HG03571 (cell line): ENCODE data around the gene PRTG.
"Not testable (repeated sequence)": the region's sequence is repeated elsewhere in the genome, so short reads cannot be mapped to it uniquely, and the experiment has no call there.

Experiments
- ATAC-seq: cut with Tn5 transposase; IDR thresholded peaks from one replicate; pipeline ENCODE4 v1.9.1; 2021; ENCODE audit not compliant: unreplicated experiment

The PRTG gene

DNA sequence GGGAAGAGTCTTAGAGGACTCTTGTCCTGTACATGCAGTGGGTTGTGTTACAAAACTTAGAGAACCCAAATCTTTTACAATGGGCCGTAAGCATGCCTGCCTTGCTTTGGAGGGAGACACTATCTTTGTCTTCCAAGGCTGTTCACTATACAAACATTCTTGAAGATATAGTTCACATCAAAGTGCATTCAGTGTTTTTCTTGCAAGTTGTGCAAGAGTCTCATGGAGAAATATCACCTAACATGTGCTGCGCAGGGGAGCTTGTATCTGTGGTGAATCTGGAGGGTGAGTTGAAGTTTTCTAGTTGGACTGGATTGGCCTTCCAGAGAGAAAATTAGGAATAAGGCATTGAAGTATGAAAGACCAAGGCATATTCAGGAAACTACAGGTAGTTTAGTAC is 7.8 kb upstream of the PRTG start:
- no peak for ATAC-seq

DNA sequence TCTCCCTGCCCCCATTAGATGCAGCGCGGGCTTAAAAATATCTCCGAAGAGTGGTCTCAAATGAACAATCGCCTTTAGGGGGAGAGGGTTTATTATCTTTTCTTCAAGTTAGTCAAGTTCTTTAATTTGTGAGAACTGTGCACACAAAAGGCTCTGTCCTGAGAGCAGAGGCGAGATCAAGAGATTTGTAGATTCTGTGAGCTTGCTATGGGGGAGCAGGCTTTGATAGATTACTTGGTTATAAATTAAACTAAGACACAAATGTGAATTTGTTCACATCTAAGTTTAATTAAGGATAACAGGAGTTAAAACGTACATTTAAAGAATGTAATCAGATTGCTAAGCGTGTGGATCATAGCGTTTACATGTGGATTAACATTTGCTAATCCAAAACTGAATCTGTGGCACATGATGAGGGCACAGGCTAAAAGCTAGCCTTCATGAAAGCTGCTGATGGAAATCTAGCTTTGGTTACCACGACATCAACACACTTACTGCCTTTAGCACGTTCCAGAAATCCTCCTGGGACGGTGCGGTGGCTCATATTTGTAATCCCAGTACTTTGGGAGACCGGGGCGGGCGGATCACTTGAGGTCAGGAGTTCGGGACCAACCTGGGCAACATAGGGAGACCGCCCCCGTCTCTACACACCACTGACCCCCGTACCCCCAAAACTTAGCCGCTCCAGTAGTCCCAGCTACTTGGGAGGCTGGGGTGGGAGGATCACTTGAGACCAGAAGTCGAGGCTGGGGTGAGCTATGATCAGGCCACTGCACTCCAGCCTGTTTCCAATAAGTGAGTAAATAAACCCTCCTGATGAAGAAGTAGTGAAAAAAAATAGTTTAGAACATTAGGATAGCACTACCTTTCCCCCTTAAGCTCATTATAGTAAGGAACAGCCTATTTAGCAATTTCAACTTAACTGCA is 1.0 kb upstream of the PRTG start:
- no peak for ATAC-seq

- no peak for ATAC-seq
These were observed 440 bp downstream of the PRTG start for GRCh38 chr15:55742498-55742926.

DNA sequence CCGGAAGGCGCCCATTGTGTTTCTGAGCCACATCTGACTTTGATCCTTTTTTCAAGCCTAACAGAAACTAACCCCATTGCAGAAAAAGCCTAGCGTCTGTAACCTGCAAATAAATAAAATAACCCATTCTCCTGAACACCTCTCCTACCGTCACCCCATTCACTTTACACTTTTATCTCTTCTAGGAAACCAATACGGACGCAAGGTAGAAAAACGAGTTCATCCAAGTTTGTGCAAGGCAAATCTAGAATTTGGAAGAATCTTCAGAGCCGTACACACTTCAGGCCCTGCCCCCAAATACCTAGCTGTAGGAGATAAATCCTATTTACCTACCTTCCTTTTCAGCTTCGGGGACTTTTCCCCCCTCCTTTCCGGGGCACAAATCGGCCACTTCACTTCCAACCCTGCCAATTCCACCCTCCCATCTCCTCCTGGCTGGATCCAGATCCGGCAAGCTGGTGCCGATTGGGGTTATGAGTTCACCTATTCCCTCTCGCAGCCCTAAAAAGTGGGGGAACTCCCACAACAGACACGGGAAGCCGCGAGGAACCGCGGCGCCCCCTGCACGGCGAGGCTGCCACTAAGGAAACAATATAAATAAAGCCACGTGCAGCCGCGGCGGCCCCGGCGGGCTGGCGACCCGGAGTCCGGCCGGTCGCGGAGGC is 987 bp downstream of the PRTG start:
- ATAC-seq, result no peak

DNA sequence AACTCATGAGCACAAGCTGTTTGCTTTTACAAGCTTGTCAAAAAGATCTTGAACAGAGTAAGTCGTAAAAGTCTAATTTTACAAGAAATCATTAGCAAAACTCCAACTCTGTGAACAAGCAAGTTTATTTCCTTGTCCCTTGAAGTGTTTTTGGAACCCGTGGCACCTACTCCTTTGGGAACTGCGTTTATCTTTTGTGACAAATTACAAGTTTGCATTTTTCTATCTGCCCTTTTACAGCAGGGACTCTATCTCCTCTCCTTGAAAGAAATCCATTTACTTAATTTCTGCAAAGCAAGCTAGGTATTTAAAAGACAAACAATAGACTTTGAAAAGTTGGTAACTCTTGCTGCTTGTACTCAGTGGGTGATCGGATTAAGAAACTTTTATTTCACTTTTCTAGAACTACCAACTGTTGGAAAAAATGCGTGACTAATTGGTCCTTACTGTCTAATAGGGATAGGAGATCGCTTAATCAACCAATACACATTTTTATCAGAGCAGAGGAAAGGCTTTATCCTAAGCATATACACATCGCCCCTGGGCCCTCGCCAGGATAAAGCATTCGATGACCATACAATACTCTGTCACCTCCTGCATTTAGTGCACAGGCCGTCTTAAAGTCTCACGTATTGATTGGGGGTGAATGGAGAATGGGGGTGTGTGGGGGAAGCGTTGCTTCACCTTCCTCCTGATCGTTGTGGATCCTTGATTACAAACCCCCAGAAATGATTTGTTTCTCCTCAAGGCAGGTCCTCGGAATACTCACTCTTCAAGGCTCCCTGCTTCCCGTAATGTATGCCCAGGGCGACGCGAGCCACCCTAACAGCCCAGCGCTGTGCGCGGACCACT is 1.7 kb downstream of the PRTG start:
- ATAC-seq, result no peak

- ATAC-seq, result no peak
These were observed 2.5 kb downstream of the PRTG start for GRCh38 chr15:55740359-55740878.

- no peak for ATAC-seq
These were observed 3.3 kb downstream of the PRTG start for GRCh38 chr15:55739641-55740040.

- ATAC-seq, result no peak
These were observed 4.2 kb downstream of the PRTG start for GRCh38 chr15:55738715-55739114.

GRCh38 chr15:55737373-55737772 is 5.6 kb downstream of the PRTG start:
- ATAC-seq, result no peak

DNA sequence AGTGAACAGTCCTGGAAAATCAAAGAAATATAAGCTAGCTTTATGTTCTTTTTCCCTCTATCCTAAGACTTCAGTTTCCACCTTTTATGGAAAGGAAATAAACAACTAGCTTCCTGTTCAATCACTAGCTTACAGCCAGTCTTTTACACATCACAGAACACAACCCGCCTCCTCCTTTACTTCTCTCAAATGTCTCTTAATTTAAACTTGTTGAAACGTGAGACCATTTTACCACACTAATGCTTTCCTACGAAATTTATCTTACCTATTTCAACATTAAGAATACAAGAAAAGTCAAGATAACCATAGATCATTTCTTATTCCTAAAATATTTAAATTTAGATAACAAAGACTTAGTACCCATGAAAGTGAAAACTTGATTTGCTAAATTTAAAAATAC is 6.2 kb downstream of the PRTG start:
- no peak for ATAC-seq

DNA sequence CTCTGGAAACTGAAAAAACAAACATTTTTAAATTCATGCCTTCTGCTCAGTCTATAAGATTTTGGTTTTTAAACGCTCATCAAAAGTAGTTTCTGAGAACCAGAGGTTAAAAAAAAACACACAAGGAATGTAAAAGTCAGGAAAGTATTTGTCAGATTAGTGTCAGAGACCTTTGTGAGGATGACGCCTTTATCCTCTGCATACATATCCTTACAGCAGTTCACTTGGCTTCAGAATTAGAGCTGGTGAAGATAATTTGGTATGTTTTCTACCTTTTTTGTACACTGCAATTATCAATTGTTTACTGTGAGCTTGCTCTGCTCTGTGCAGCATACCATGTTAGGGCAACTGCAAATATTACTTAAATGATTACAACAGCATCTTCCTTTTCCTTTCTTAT is 8.3 kb downstream of the PRTG start:
- ATAC-seq, result no peak

GRCh38 chr15:55733461-55733860 is 9.5 kb downstream of the PRTG start:
- not testable (repeated sequence) for ATAC-seq

DNA sequence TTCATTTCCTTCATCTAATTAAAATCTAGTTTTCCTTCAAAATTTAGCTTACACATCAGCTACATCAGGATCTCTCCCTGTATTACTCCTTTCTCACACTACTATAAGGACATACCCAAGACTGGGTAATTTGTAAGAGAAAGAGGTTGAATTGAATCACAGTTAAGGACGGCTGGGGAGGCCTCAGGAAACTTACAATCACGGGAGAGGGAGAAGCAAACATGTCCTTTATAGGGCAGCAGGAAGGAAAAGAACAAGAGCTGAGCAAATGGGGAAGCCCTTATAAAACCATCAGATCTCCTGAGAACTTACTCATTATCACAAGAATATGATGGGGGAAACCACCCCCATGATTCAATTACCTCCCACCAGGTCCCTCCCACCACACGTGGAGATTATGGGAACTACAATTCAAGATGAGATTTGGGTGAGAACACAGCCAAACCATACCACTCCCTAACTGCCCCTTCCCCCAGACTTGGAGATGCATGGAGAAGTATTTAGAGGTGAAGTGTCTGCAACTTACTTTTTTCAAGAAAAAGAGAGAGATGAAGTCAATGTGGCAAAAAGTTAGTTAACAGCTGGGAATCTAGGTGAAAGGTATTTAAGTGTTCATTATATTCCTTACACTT is 21.3 kb downstream of the PRTG start:
- ATAC-seq, result no peak

- no peak for ATAC-seq
These were observed 27.4 kb downstream of the PRTG start for GRCh38 chr15:55715355-55716076.

DNA sequence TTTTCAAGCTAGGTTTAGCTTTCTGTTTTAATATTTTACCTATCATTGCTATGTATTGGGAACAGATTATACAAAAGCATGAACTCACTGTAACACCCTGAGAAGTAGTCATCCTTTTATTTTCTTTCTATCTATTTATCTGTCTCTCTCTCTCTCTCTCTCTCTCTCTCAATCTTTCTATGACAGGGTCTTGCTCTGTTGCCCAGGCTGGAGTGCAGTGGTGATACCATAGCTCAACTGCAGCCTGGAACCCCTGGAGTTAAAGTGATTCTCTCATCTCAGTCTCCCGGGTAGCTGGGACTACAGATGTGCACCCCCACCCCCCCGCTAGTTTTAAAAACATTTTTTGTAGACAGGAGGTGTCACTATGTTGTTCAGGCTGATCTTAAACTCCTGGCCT is 28.9 kb downstream of the PRTG start:
- no peak for ATAC-seq

DNA sequence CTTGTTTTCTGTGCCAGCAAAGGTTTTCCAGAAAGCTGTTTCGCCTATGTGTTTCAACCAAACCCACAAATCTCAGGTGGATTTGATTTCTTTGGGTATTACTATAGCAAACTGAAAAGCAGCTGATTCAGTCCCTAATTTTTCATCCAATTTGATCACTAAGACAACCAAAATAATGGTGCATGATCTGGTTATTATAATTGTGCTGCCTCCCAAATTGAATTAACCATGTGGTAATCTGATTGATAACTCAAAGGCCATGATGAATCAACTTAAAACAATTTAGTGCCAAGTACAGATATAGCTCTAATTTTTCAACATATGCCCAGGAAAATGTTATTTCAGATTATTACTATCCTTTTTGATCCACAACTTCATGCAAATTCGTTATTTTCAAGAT is 30.6 kb downstream of the PRTG start:
- no peak for ATAC-seq

DNA sequence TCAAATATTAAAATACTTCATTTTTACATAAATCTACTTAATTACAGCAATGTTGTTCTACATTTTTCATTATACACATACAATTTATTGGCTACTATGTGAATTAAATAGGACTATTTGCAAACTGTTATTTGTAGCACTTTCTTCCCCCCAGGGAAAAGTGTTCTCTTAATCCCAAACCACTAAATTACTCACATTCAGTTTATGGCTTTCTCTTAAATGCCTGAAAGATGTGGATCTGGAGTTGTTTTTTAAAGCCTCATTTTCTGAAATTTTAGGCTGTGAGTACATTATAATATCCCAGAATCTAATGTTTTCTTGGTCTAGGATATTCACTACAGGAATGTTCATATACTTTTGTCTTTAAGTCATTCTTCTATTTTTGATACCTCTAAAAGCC is 32.7 kb downstream of the PRTG start:
- no peak for ATAC-seq

DNA sequence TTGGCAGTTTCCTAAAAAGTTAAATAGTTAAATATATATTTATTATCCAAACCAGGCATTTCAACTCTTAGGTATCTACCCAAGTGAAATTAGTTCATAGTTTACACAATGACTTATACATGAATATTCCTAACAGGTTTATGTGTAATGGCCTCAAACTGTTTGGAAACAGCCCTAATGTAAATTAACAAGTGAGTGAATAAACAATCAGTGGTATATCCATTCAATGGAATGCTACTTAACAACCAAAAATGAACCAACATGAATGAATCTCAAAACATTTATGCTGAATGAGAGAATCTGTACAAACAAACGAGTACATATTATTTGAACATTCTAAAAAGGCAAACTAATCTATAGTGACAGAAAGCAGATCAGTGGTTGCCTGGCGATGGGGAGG is 33.5 kb downstream of the PRTG start:
- no peak for ATAC-seq

- ATAC-seq, result no peak
These were observed 34.2 kb downstream of the PRTG start for GRCh38 chr15:55708720-55709119.

DNA sequence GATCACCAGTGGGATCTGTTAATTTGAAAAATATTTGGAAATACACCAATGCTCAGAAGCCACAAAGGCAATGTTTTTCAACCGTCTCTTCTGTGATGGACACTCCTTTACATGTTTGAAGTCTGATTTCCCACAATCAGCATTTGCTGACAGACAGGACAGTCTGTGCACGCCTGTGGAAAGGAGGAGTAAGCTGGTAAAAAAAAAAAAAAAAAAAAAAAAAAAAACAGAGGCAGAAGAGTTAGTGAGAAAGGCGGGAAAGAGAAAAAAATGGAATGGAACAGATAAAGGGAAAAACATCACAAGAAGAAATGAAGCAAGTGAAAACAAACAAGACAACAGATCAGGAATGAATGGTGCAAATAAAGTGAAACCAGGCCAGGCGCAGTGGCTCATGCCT is 35.0 kb downstream of the PRTG start:
- no peak for ATAC-seq
